Left forelimb (tissue), 1 donor: ENCODE results near the gene POR.
"Not testable (repeated sequence)": the region's sequence is repeated elsewhere in the genome, so short reads cannot be mapped to it uniquely, and the experiment has no call there.

ENCODE experiments used
- DNase-seq: peaks from one replicate; pipeline ENCODE4 v3.0.0-alpha.2; 2018; ENCODE audit warnings: low spot score

The POR gene

GRCh38 chr7:75992083-75992755 lies 77.3 kb downstream of the POR start:
- DNase-seq = peak; percentile 58

- DNase-seq = peak; percentile 75
Measured at GRCh38 chr7:75993689-75994387, 78.9 kb downstream of the POR start.

GRCh38 chr7:75994388-75995051 lies 79.6 kb downstream of the POR start, which contains the start of gene TMEM120A:
TSS of gene TMEM120A (minus strand) at chr7:75994595. CDS start at chr7:75994570, 25 bp downstream.
- peak; percentile 97 for DNase-seq

GRCh38 chr7:75995052-75995471 lies 80.1 kb downstream of the POR start:
- DNase-seq = no peak

- DNase-seq = peak; percentile 26
Measured at GRCh38 chr7:75995996-75996395, 81.0 kb downstream of the POR start.

GRCh38 chr7:75996476-75996875 lies 81.5 kb downstream of the POR start:
- DNase-seq = peak; percentile 55

- DNase-seq = no peak
Measured at GRCh38 chr7:75998038-75998437, 83.1 kb downstream of the POR start.

GRCh38 chr7:76000566-76000965 lies 85.6 kb downstream of the POR start:
- no peak for DNase-seq

GRCh38 chr7:76002139-76002538 lies 87.2 kb downstream of the POR start:
- no peak for DNase-seq

GRCh38 chr7:76002822-76003221 lies 87.9 kb downstream of the POR start:
- DNase-seq = no peak

GRCh38 chr7:76003351-76003750 lies 88.4 kb downstream of the POR start:
- DNase-seq = no peak

GRCh38 chr7:76005004-76005403 lies 90.0 kb downstream of the POR start:
- not testable (repeated sequence) for DNase-seq

- DNase-seq = no peak
Measured at GRCh38 chr7:76008156-76008687, 93.3 kb downstream of the POR start.

- no peak for DNase-seq
Measured at GRCh38 chr7:76009672-76010600, 95.0 kb downstream of the POR start.

GRCh38 chr7:76011442-76011861 lies 96.5 kb downstream of the POR start:
- no peak for DNase-seq

- DNase-seq = no peak
Measured at GRCh38 chr7:76016191-76016947, 101.4 kb downstream of the POR start.

- not testable (repeated sequence) for DNase-seq
Measured at GRCh38 chr7:76018520-76018919, 103.6 kb downstream of the POR start.

GRCh38 chr7:76020031-76020714 lies 105.2 kb downstream of the POR start:
- DNase-seq = peak; percentile 81

GRCh38 chr7:76022026-76022780 lies 107.2 kb downstream of the POR start:
- DNase-seq = no peak
